ENCODE measurements around the gene HRH1. TPM values are rescaled to one million over a fixed set of nuclear protein-coding genes. Genes with fewer than 3 reads are reported as not detected.

Gene HRH1
- total RNA-seq, 1 donor from 2014 or later: 0.19 TPM

GRCh38 chr3:11224870-11225229 lies 70.6 kb downstream of the HRH1 start:
- no peak overlapping the region for H3K4me2 ChIP-seq
- no peak overlapping the region for H3K27ac Mint-ChIP-seq

GRCh38 chr3:11226042-11226370 lies 71.7 kb downstream of the HRH1 start:
- no peak overlapping the region for H3K4me3 ChIP-seq
- H3K4me1 Mint-ChIP-seq: no peaks in the 10 kb centered on the region
- H3K79me2 ChIP-seq (ENCODE audit: low read depth): no peaks in the 10 kb centered on the region
- H3K36me3 ChIP-seq: no peaks in the 10 kb centered on the region
- H3K9ac ChIP-seq: no peak overlapping the region
- no peak overlapping the region for H3K4me2 ChIP-seq
- H3K27me3 Mint-ChIP-seq (ENCODE audit: insufficient read depth, low read depth): no peaks in the 10 kb centered on the region
- H3K27ac ChIP-seq: no peak overlapping the region
- no peaks in the 10 kb centered on the region for H3K27me3 ChIP-seq
- no peak for TF ChIP-seq EZH2 (IDR thresholded peaks at IDR 0.05)
- TF ChIP-seq EZH2phosphoT487 (IDR thresholded peaks at IDR 0.05): no peak
- H3K27ac Mint-ChIP-seq: no peak overlapping the region
- no peaks in the 10 kb centered on the region for H3K36me3 Mint-ChIP-seq
- H3K9me3 ChIP-seq (ENCODE audit: low read depth): no peaks in the 10 kb centered on the region
- no peaks in the 10 kb centered on the region for H3F3A ChIP-seq (ENCODE audit: low read depth)
- no peak overlapping the region for H3K4me3 Mint-ChIP-seq
- no peaks in the 10 kb centered on the region for H3K9me3 Mint-ChIP-seq
- no peak overlapping the region for H2AFZ ChIP-seq (replicated peaks)
- DNase-seq (ENCODE audit: low spot score): no peak
- H4K20me1 ChIP-seq (ENCODE audit: low read depth): no peaks in the 10 kb centered on the region
- no peaks in the 10 kb centered on the region for H3K4me1 ChIP-seq

More at GRCh38 chr3:11224870-11225229, 70.6 kb downstream of the HRH1 start:
- Histone ChIP-seq H4K20me1 (ENCODE audit: low read depth) (no peaks in the 10 kb centered on the region), H3K9ac (no peak overlapping the region), H3K4me3 (no peak overlapping the region), H3K4me1 (no peaks in the 10 kb centered on the region), H3K36me3 (no peaks in the 10 kb centered on the region), H3K9me3 (ENCODE audit: low read depth) (no peaks in the 10 kb centered on the region), H3F3A (ENCODE audit: low read depth) (no peaks in the 10 kb centered on the region), H3K27me3 (no peaks in the 10 kb centered on the region), H3K27ac (no peak overlapping the region), H3K79me2 (ENCODE audit: low read depth) (no peaks in the 10 kb centered on the region), H2AFZ (replicated peaks) (no peak overlapping the region)
- Mint-ChIP-seq H3K4me1 (no peaks in the 10 kb centered on the region), H3K4me3 (no peak overlapping the region), H3K27me3 (ENCODE audit: insufficient read depth, low read depth) (no peaks in the 10 kb centered on the region), H3K36me3 (no peaks in the 10 kb centered on the region), H3K9me3 (no peaks in the 10 kb centered on the region)
- DNase-seq (ENCODE audit: low spot score): no peak
- TF ChIP-seq EZH2 (IDR thresholded peaks at IDR 0.05) (no peak), EZH2phosphoT487 (IDR thresholded peaks at IDR 0.05) (no peak), CTCF (IDR thresholded peaks at IDR 0.05) (no peak)

GRCh38 chr3:11228041-11228440 lies 73.7 kb downstream of the HRH1 start:
- H3K36me3 Mint-ChIP-seq: no peaks in the 10 kb centered on the region

GRCh38 chr3:11230125-11230524 lies 75.8 kb downstream of the HRH1 start:
- Histone ChIP-seq H3K36me3 (no peaks in the 10 kb centered on the region), H3K79me2 (ENCODE audit: low read depth) (no peaks in the 10 kb centered on the region), H3F3A (ENCODE audit: low read depth) (no peaks in the 10 kb centered on the region), H3K9me3 (ENCODE audit: low read depth) (no peaks in the 10 kb centered on the region), H2AFZ (replicated peaks) (no peak overlapping the region), H4K20me1 (ENCODE audit: low read depth) (no peaks in the 10 kb centered on the region), H3K4me1 (no peaks in the 10 kb centered on the region), H3K27me3 (peaks cover 11% of the 10 kb centered on the region), H3K27ac (no peak overlapping the region), H3K9ac (no peak overlapping the region), H3K4me3 (no peak overlapping the region), H3K4me2 (no peak overlapping the region)
- H3K9me3 Mint-ChIP-seq: no peaks in the 10 kb centered on the region
- H3K4me3 Mint-ChIP-seq: no peak overlapping the region
- no peak overlapping the region for H3K27ac Mint-ChIP-seq
- TF ChIP-seq CTCF (IDR thresholded peaks at IDR 0.05) (no peak), EZH2phosphoT487 (IDR thresholded peaks at IDR 0.05) (no peak), EZH2 (IDR thresholded peaks at IDR 0.05) (no peak)
- H3K27me3 Mint-ChIP-seq (ENCODE audit: insufficient read depth, low read depth): no peaks in the 10 kb centered on the region
- no peaks in the 10 kb centered on the region for H3K4me1 Mint-ChIP-seq
- DNase-seq (ENCODE audit: low spot score): no peak
- no peaks in the 10 kb centered on the region for H3K36me3 Mint-ChIP-seq

More at GRCh38 chr3:11228041-11228440, 73.7 kb downstream of the HRH1 start:
- Histone ChIP-seq H3K9ac (no peak overlapping the region), H3K27ac (no peak overlapping the region), H3K27me3 (peaks cover 9% of the 10 kb centered on the region), H3K4me1 (no peaks in the 10 kb centered on the region), H3K4me2 (no peak overlapping the region), H3K36me3 (no peaks in the 10 kb centered on the region), H3K4me3 (no peak overlapping the region), H3K9me3 (ENCODE audit: low read depth) (no peaks in the 10 kb centered on the region), H3F3A (ENCODE audit: low read depth) (no peaks in the 10 kb centered on the region), H2AFZ (replicated peaks) (no peak overlapping the region), H4K20me1 (ENCODE audit: low read depth) (no peaks in the 10 kb centered on the region), H3K79me2 (ENCODE audit: low read depth) (no peaks in the 10 kb centered on the region)
- DNase-seq (ENCODE audit: low spot score): no peak
- no peaks in the 10 kb centered on the region for H3K4me1 Mint-ChIP-seq
- H3K4me3 Mint-ChIP-seq: no peak overlapping the region
- H3K27me3 Mint-ChIP-seq (ENCODE audit: insufficient read depth, low read depth): no peaks in the 10 kb centered on the region
- TF ChIP-seq EZH2phosphoT487 (IDR thresholded peaks at IDR 0.05): no peak
- no peak for TF ChIP-seq EZH2 (IDR thresholded peaks at IDR 0.05)
- H3K27ac Mint-ChIP-seq: no peak overlapping the region
- H3K9me3 Mint-ChIP-seq: no peaks in the 10 kb centered on the region
